DOHH2 (cell line): ENCODE data around the gene SMOC2.

Experiments
- H3F3A ChIP-seq: fragments of 200-600 bp; sonication (generic), shearing (Covaris generic); 2 replicates; pipeline ENCODE4 v1.6.0; 2016; ENCODE audit warnings: antibody characterized with exemption, mild to moderate bottlenecking; ENCODE audit not compliant: control insufficient read depth, insufficient read depth
- H3K27ac ChIP-seq: fragments of 200-600 bp; sonication (generic); 2 replicates; pipeline ENCODE4 v1.5.1; 2014; ENCODE audit warnings: low read depth, mild to moderate bottlenecking, low read length, moderate library complexity
- H3K27me3 ChIP-seq: fragments of 200-600 bp; sonication (generic); 2 replicates; pipeline ENCODE4 v1.6.1; 2014; ENCODE audit warnings: mild to moderate bottlenecking, low read length, mixed read lengths; ENCODE audit not compliant: control insufficient read depth
- H3K36me3 ChIP-seq: fragments of 200-600 bp; sonication (generic); 2 replicates; pipeline ENCODE4 v1.6.1; 2014; ENCODE audit warnings: mild to moderate bottlenecking, low read length, moderate library complexity, mixed read lengths; ENCODE audit not compliant: control insufficient read depth
- H3K4me1 ChIP-seq: fragments of 200-600 bp; sonication (generic); 2 replicates; pipeline ENCODE4 v1.6.1; 2014; ENCODE audit warnings: mild to moderate bottlenecking, low read length, mixed read lengths; ENCODE audit not compliant: control insufficient read depth
- H3K4me2 ChIP-seq: fragments of 200-600 bp; sonication (generic); 2 replicates; pipeline ENCODE4 v1.6.0; 2014; ENCODE audit warnings: mild to moderate bottlenecking, low read length, moderate library complexity
- H3K4me3 ChIP-seq: fragments of 200-600 bp; sonication (generic); 2 replicates; pipeline ENCODE4 v1.5.1; 2014; ENCODE audit warnings: mild to moderate bottlenecking, low read length, mixed read lengths
- H3K79me2 ChIP-seq: fragments of 200-600 bp; sonication (generic); 2 replicates; pipeline ENCODE4 v1.6.1; 2014; ENCODE audit warnings: mild to moderate bottlenecking, low read length, mixed read lengths; ENCODE audit not compliant: control insufficient read depth
- H3K9me2 ChIP-seq: fragments of 200-600 bp; sonication (generic); replicated peaks from 2 replicates; pipeline ENCODE4 v1.6.1; 2014; ENCODE audit warnings: mild to moderate bottlenecking, low read length, mixed read lengths; ENCODE audit not compliant: control insufficient read depth
- H3K9me3 ChIP-seq: fragments of 200-600 bp; sonication (generic); 2 replicates; pipeline ENCODE4 v1.6.1; 2014; ENCODE audit warnings: antibody characterized with exemption, low read length, mixed read lengths; ENCODE audit not compliant: control insufficient read depth, insufficient read depth
- H4K20me1 ChIP-seq: fragments of 200-600 bp; sonication (generic); 2 replicates; pipeline ENCODE4 v1.6.0; 2014; ENCODE audit warnings: low read depth, mild to moderate bottlenecking, antibody characterized with exemption, low read length, moderate library complexity; ENCODE audit not compliant: control insufficient read depth, insufficient read depth
- EZH2phosphoT487 ChIP-seq: fragments of 200-600 bp; sonication (generic); IDR thresholded peaks from 2 replicates; pipeline ENCODE4 v1.6.1; 2017; ENCODE audit warnings: borderline replicate concordance, mild to moderate bottlenecking, antibody characterized with exemption, low read length, moderate library complexity, mixed read lengths
- TF ChIP-seq, protein P1 (sequence below): fragments of 200-600 bp; sonication (generic); IDR thresholded peaks from one replicate; pipeline ENCODE4 v1.5.1; 2014; ENCODE audit warnings: antibody characterized with exemption, mild to moderate bottlenecking, low read depth, low read length; ENCODE audit not compliant: poor library complexity, severe bottlenecking

Gene SMOC2

DNA sequence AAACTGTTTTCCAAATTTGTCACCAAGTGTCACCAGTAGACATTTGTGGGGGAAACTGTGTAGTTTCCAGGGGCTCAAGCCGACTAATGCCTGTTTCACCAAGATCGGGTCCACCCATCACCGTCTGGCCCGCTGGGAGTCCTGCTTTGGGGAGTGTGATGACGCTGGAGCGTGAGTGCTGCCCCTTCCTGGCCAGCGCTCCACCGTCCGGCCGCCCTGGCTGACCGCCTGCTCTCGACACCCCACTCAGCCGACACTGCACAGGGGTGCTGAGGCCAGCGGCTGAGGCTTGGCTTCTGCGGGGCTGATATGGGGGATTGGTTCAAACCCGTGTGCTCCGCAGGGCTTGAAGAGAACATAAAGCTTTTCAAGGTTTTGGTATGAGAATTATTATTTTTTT lies 160.1 kb downstream of the SMOC2 start:
- Histone ChIP-seq H3K27me3 (no peaks in the 10 kb centered on the region), H3K4me3 (no peak overlapping the region), H3F3A (no peaks in the 10 kb centered on the region), H3K4me1 (no peaks in the 10 kb centered on the region), H3K79me2 (no peaks in the 10 kb centered on the region), H3K9me3 (peaks cover 24% of the 10 kb centered on the region; the same call in 1 of the 2 replicates), H3K36me3 (no peaks in the 10 kb centered on the region), H3K4me2 (no peak overlapping the region), H4K20me1 (no peaks in the 10 kb centered on the region), H3K27ac (no peak overlapping the region), H3K9me2 (no peaks in the 10 kb centered on the region)
- TF ChIP-seq EZH2phosphoT487, result no peak
- TF ChIP-seq, protein P1, sequence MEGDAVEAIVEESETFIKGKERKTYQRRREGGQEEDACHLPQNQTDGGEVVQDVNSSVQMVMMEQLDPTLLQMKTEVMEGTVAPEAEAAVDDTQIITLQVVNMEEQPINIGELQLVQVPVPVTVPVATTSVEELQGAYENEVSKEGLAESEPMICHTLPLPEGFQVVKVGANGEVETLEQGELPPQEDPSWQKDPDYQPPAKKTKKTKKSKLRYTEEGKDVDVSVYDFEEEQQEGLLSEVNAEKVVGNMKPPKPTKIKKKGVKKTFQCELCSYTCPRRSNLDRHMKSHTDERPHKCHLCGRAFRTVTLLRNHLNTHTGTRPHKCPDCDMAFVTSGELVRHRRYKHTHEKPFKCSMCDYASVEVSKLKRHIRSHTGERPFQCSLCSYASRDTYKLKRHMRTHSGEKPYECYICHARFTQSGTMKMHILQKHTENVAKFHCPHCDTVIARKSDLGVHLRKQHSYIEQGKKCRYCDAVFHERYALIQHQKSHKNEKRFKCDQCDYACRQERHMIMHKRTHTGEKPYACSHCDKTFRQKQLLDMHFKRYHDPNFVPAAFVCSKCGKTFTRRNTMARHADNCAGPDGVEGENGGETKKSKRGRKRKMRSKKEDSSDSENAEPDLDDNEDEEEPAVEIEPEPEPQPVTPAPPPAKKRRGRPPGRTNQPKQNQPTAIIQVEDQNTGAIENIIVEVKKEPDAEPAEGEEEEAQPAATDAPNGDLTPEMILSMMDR, result no peak

GRCh38 chr6:168601546-168601945 lies 160.6 kb downstream of the SMOC2 start:
- Histone ChIP-seq H3K79me2 (no peaks in the 10 kb centered on the region), H3F3A (no peaks in the 10 kb centered on the region), H3K36me3 (no peaks in the 10 kb centered on the region), H4K20me1 (no peaks in the 10 kb centered on the region), H3K4me2 (no peak overlapping the region), H3K4me3 (no peak overlapping the region), H3K27ac (no peak overlapping the region), H3K4me1 (no peaks in the 10 kb centered on the region), H3K9me3 (peaks cover 24% of the 10 kb centered on the region; the same call in 1 of the 2 replicates), H3K9me2 (no peaks in the 10 kb centered on the region), H3K27me3 (no peaks in the 10 kb centered on the region)
- no peak for TF ChIP-seq EZH2phosphoT487
- TF ChIP-seq, protein P1, result no peak

DNA sequence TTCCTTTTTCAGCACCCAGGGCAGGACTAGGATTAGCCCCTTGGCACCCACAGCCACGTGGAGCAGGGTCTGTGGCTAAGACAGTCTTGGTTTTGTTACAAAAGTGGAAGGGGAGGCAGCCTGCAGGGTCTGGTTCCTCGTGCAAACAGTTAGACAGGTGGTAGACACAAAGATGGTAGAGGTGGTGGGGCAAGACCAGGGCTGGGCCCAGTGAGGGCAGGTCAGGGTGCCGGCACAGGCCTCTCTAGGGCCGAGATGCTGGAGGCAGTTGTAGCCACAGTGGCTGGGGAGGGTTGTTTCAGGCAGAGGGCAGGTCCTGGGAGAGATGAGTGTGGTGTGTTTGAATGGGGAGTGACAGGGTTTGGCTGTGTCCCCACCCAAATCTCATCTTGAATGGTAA lies 161.6 kb downstream of the SMOC2 start:
- no peaks in the 10 kb centered on the region for H3K9me2 ChIP-seq
- H3K27me3 ChIP-seq, result no peaks in the 10 kb centered on the region
- H4K20me1 ChIP-seq, result no peaks in the 10 kb centered on the region
- H3K4me2 ChIP-seq, result no peak overlapping the region
- no peaks in the 10 kb centered on the region for H3K79me2 ChIP-seq
- H3F3A ChIP-seq, result no peaks in the 10 kb centered on the region
- H3K4me1 ChIP-seq, result no peaks in the 10 kb centered on the region
- no peaks in the 10 kb centered on the region for H3K36me3 ChIP-seq
- H3K9me3 ChIP-seq, result peaks cover 21% of the 10 kb centered on the region; the same call in 1 of the 2 replicates
- TF ChIP-seq EZH2phosphoT487, result no peak
- TF ChIP-seq, protein P1, result no peak
- H3K4me3 ChIP-seq, result no peak overlapping the region
- no peak overlapping the region for H3K27ac ChIP-seq
